GM13976 (cell line): Measurements from ENCODE around the gene SLC1A2.

Experiments used
- DNase-seq: peaks from one replicate; pipeline ENCODE4 v3.0.0; 2012; ENCODE audit warnings: low spot score
- in situ Hi-C: fragments of 300-500 bp; cut with MboI; formaldehyde crosslinking; loops from one replicate; pipeline ENCODE4 v1.12.0; 2022; ENCODE audit warnings: low sequenced_read_pairs, mixed read lengths, inconsistent platforms; ENCODE audit not compliant: unreplicated experiment
- TF ChIP-seq, protein P1 (sequence below): IDR thresholded peaks from 2 replicates; pipeline ENCODE4 v1.5.1; 2012; ENCODE audit warnings: borderline replicate concordance, mild to moderate bottlenecking; ENCODE audit not compliant: insufficient read depth; ENCODE audit errors: extremely low read depth, missing control alignments, control extremely low read depth

SLC1A2 gene

DNA sequence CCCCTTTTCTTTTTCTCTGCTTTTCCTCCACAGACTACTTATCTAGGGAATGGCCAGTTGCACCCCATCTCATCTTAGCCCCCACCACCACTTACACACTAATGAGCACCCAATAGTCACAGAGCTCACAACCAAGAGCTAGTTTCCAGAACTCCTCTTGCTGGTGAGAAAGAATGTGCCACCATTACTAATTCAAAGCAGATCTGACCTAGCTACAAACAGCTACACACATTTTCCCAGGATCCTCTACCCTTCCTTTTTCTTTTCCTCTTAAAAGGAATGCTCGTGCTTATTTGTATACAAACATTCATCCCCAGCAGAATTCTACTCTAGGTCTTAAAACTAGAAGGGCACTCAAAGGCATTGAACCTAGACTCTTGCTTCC is 143.6 kb downstream of the SLC1A2 start:
- in situ Hi-C loops: no loop called here
- DNase-seq: no peak
- TF ChIP-seq, protein P1, sequence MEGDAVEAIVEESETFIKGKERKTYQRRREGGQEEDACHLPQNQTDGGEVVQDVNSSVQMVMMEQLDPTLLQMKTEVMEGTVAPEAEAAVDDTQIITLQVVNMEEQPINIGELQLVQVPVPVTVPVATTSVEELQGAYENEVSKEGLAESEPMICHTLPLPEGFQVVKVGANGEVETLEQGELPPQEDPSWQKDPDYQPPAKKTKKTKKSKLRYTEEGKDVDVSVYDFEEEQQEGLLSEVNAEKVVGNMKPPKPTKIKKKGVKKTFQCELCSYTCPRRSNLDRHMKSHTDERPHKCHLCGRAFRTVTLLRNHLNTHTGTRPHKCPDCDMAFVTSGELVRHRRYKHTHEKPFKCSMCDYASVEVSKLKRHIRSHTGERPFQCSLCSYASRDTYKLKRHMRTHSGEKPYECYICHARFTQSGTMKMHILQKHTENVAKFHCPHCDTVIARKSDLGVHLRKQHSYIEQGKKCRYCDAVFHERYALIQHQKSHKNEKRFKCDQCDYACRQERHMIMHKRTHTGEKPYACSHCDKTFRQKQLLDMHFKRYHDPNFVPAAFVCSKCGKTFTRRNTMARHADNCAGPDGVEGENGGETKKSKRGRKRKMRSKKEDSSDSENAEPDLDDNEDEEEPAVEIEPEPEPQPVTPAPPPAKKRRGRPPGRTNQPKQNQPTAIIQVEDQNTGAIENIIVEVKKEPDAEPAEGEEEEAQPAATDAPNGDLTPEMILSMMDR: no peak

DNA sequence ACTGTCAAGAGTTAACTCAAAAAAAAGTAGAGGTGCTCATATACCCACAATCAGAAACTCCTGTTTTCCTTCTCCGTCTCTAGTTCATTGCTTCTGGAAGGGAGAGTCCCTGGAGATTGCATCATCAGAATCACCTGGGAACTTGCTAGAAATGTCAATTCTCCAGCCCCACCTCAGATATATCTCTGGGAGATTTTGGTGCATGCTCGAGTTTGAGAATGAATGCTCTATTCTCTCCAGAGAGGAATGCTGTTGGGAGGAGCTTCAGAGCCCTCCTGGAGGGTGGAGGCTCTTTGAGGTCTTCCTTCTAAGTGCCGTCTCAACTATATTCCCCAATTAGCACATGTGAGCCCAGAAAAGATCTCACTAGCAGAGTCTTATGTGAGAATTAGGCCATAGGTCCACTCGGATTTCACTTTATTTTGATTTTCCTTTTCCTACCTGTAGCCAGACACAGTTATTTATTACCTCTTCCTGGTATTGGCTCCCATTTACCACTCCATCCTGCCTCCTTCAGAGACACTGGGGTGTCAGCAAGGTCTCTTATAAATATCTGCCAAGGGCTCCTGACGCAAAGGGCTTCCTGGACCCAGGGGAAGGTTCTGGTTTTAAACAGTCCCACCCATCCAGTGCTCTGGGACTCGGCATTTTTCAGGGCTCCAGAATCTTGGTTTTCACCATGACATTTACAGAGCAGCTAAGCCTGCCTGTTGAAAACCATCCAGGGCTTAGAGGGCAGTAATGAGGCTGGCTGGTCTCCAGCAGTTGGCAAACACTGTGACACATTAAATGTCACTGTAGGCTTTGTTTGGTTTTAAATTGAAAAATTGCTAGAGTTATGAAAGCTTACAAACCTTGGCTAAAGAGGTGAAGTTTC is 144.2 kb downstream of the SLC1A2 start:
- in situ Hi-C loops: no loop called here
- DNase-seq: no peak
- TF ChIP-seq, protein P1: no peak

DNA sequence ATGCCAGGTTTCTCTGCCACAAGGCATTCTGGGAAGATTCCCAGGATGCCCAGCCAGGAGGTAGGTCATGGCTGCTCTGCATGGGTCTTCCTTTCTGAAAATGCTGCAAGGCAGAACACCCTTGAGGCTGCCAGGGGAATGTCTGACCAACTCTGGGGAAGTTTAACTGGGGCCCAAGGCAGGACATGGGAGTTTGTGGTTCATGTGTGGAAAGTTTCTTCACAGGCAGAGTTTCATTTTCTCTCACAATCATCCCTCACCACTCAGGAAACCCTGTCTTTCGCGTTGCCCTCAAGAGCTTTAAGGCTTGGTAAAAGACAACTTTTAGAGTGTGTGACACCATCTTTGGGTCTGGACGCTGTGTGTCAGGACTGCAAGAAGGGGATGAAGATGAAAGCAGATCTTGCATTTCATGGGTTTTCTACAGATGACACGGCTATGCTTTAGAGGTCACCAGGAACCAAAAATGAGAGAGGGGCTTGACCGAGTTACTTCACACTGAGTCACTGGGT is 146.9 kb downstream of the SLC1A2 start:
- in situ Hi-C loops: no loop called here
- TF ChIP-seq, protein P1: no peak
- DNase-seq: peak; percentile 63

DNA sequence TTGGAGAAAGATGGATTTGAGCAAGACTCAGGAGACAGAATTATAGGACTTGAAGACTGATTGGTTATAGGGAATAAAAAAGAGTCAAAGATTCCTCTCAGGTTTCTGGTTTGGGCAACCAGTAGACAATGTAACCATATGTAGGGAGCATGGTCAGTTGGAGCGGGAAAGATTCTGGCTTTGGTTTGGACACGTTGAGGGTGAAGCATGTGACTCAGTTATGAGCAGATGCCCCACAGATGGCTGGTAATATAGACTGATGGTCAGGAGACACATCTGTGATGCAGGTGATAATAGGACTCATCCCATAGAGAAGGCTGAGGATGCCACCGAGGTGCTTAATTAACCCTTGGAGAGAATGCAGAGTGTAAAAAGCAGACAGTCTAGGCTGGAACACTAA is 148.3 kb downstream of the SLC1A2 start:
- TF ChIP-seq, protein P1: no peak
- DNase-seq: no peak
- in situ Hi-C loops: no loop called here

DNA sequence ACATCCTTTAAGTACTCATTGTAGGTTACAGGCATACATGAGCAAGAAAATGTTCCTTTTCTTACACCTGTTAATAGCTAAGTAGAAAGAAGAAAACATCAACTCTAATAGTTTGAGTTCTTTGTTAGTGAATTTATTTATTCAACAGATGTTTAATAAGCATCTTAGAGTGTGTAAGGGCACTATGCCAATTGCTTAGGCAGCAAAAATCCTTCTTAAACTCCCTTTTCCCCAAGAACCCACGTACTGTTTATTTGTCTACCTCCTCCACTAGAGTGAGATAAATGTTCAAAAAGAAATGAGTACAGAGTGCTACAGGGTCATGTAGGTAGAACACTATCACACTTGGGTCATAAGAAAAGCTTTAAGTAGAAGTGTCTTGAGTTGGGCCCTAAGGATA is 149.0 kb downstream of the SLC1A2 start:
- in situ Hi-C loops: no loop called here
- DNase-seq: no peak
- TF ChIP-seq, protein P1: no peak

DNA sequence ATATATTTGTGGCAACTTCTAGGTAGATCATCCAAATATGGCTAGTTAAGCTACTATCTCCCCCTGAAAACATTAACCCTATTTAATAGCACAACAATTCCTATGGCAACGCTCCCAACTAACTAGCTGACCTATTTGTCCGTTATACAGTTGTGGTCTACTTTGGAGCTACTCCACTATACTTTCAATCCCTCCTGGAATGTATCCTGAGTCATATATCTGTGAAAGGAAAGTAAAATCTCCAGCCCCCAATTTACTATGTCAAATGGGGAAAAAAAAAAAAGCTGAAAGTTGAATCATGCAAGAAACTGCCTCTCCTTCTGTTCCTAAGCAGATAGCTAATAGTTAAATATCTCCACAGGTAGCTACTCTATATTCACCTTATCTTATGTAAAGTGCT is 151.9 kb downstream of the SLC1A2 start:
- in situ Hi-C loops: no loop called here
- no peak for DNase-seq
- TF ChIP-seq, protein P1: no peak
